Neural cell (in vitro differentiated cells): Measurements from ENCODE around the gene ZBTB21.

Experiments used
- EP300 ChIP-seq: fragments of 450-650 bp; conservative IDR thresholded peaks from 2 replicates; pipeline ENCODE4 v1.6.1; 2014; ENCODE audit warnings: antibody characterized with exemption, mild to moderate bottlenecking, moderate library complexity; ENCODE audit not compliant: poor library complexity, severe bottlenecking
- EZH2 ChIP-seq: fragments of 200-600, 300-800 bp; shearing (Covaris generic), sonication (generic); IDR thresholded peaks from 2 replicates; pipeline ENCODE4 v1.6.1; 2014; ENCODE audit warnings: antibody characterized with exemption, low read length, borderline replicate concordance, mild to moderate bottlenecking; ENCODE audit not compliant: insufficient read depth, poor library complexity, severe bottlenecking
- POLR2AphosphoS5 ChIP-seq: IDR thresholded peaks from 2 replicates; pipeline ENCODE4 v1.6.1; 2012
- TF ChIP-seq, protein P1 (sequence below): fragments of 450-650 bp; IDR thresholded peaks from 2 replicates; pipeline ENCODE4 v1.5.1; 2014; ENCODE audit warnings: antibody characterized with exemption, mild to moderate bottlenecking, moderate library complexity; ENCODE audit not compliant: poor library complexity, severe bottlenecking

DNA sequence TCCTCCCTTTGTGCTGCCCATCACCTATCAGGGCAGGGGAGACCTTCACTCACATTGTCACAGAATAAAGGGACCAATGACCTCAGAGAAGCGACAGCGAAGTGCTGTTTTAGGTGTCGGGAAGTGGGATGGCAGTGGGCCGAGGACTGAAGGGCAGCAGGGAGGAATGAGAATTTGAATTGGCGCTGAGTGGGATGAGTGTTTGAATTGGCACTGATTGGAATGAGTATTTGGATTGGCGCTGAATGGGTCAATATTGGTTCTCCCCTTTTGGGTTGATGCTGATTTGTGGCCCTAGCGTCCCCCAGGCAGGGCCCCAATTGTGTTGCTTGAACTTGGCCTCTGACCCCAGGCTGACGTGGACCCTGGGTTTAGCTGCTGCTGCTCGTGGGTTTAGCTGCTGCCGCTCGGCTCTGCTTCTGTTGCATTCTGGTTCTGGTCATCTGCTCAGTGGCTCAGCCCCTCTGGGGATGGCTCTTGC lies 48.5 kb upstream of the ZBTB21 start:
- no peak for TF ChIP-seq EZH2
- TF ChIP-seq, protein P1, sequence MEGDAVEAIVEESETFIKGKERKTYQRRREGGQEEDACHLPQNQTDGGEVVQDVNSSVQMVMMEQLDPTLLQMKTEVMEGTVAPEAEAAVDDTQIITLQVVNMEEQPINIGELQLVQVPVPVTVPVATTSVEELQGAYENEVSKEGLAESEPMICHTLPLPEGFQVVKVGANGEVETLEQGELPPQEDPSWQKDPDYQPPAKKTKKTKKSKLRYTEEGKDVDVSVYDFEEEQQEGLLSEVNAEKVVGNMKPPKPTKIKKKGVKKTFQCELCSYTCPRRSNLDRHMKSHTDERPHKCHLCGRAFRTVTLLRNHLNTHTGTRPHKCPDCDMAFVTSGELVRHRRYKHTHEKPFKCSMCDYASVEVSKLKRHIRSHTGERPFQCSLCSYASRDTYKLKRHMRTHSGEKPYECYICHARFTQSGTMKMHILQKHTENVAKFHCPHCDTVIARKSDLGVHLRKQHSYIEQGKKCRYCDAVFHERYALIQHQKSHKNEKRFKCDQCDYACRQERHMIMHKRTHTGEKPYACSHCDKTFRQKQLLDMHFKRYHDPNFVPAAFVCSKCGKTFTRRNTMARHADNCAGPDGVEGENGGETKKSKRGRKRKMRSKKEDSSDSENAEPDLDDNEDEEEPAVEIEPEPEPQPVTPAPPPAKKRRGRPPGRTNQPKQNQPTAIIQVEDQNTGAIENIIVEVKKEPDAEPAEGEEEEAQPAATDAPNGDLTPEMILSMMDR, result no peak
- TF ChIP-seq EP300, result no peak
- TF ChIP-seq POLR2AphosphoS5, result no peak
